ENCODE results near the gene SLC16A7.

GRCh38 chr12:59657266-59657665 lies 61.4 kb downstream of the SLC16A7 start:
- no peak for TF ChIP-seq CTCF (IDR thresholded peaks at IDR 0.05)
- TF ChIP-seq POLR2AphosphoS5 (IDR thresholded peaks at IDR 0.05) = no peak
- no peak for TF ChIP-seq POLR2A (IDR thresholded peaks at IDR 0.05)
